ENCODE results near the gene TMEM138. TPM values are rescaled to one million over a fixed set of nuclear protein-coding genes. Genes with fewer than 3 reads are reported as not detected.

The TMEM138 gene
- total and polyA plus RNA-seq, 7 donors = 12.9 to 37.0 (median 25.2) TPM

GRCh38 chr11:61370349-61371005, 8.3 kb downstream of the TMEM138 start:
- peak overlapping the region; percentile 53 for H3K27ac ChIP-seq
- TF ChIP-seq CTCF (IDR thresholded peaks at IDR 0.05) = no peak
- intact Hi-C loops (cut with DNase I) = no loop called here
- H3K36me3 ChIP-seq (ENCODE audit: insufficient read depth in 1 of 2, low read depth in 1 of 2) = peaks cover 19 to 78% of the 10 kb centered on the region in 2 donors
- H3K27me3 ChIP-seq (ENCODE audit: insufficient read depth in 3 of 3, low read length in 2 of 3) = no peaks in the 10 kb centered on the region
- WGBS, 3 donors = 92 to 93% (median 92%) methylated on average over 8 of the region's 8 CpGs
- DNase-seq (no peak), ATAC-seq (no peak)
- H3K9me3 ChIP-seq = no peaks in the 10 kb centered on the region
- H3K4me3 ChIP-seq = no peak overlapping the region
- no peaks in the 10 kb centered on the region for H3K4me1 ChIP-seq

- 86 to 93% (median 90%) methylated on average over 8 of the region's 8 CpGs for WGBS, 3 donors
- Histone ChIP-seq H3K4me3 (no peak overlapping the region), H3K27me3 (ENCODE audit: insufficient read depth in 3 of 3, low read length in 2 of 3) (no peaks in the 10 kb centered on the region), H3K27ac (no peak overlapping the region), H3K4me1 (peaks cover 8% of the 10 kb centered on the region), H3K9me3 (no peaks in the 10 kb centered on the region), H3K36me3 (ENCODE audit: insufficient read depth in 1 of 2, low read depth in 1 of 2) (peaks cover 6 to 62% of the 10 kb centered on the region in 2 donors)
- DNase-seq = no peak
- no peak for ATAC-seq
- intact Hi-C loops (cut with DNase I) = no loop called here
- TF ChIP-seq CTCF (IDR thresholded peaks at IDR 0.05) = no peak
Measured at GRCh38 chr11:61372659-61373420, 10.7 kb downstream of the TMEM138 start.

GRCh38 chr11:61375761-61376108, 13.6 kb downstream of the TMEM138 start:
- no peaks in the 10 kb centered on the region for H3K27me3 ChIP-seq (ENCODE audit: insufficient read depth in 3 of 3, low read length in 2 of 3)
- no peak overlapping the region for H3K27ac ChIP-seq
- H3K4me3 ChIP-seq = no peak overlapping the region
- no peak for TF ChIP-seq CTCF (IDR thresholded peaks at IDR 0.05)
- no peak for DNase-seq
- peaks cover 0 to 33% of the 10 kb centered on the region in 2 donors for H3K36me3 ChIP-seq (ENCODE audit: insufficient read depth in 1 of 2, low read depth in 1 of 2)
- 58 to 62% (median 59%) methylated on average over 6 of the region's 6 CpGs for WGBS, 3 donors
- peaks cover 8% of the 10 kb centered on the region for H3K4me1 ChIP-seq
- peak in 1 of 4 donors; percentile 44 for ATAC-seq
- intact Hi-C loops (cut with DNase I) = no loop called here
- no peaks in the 10 kb centered on the region for H3K9me3 ChIP-seq

- TF ChIP-seq CTCF (IDR thresholded peaks at IDR 0.05) = no peak
- H3K27me3 ChIP-seq (ENCODE audit: insufficient read depth in 3 of 3, low read length in 2 of 3) = no peaks in the 10 kb centered on the region
- intact Hi-C loops (cut with DNase I) = no loop called here
- H3K36me3 ChIP-seq (ENCODE audit: insufficient read depth in 1 of 2, low read depth in 1 of 2) = peaks cover 0 to 27% of the 10 kb centered on the region in 2 donors
- ATAC-seq (no peak), DNase-seq (no peak)
- no peak overlapping the region for H3K4me3 ChIP-seq
- 88 to 93% (median 89%) methylated on average over 6 of the region's 6 CpGs for WGBS, 3 donors
- no peak overlapping the region for H3K27ac ChIP-seq
- H3K9me3 ChIP-seq = no peaks in the 10 kb centered on the region
- H3K4me1 ChIP-seq = peaks cover 8% of the 10 kb centered on the region
Measured at GRCh38 chr11:61377461-61378160, 15.4 kb downstream of the TMEM138 start.
